ENCODE data around the gene RIT2. TPM values are rescaled to one million over a fixed set of nuclear protein-coding genes. Genes with fewer than 3 reads are reported as not detected.

The RIT2 gene
- total RNA-seq: not detected

DNA sequence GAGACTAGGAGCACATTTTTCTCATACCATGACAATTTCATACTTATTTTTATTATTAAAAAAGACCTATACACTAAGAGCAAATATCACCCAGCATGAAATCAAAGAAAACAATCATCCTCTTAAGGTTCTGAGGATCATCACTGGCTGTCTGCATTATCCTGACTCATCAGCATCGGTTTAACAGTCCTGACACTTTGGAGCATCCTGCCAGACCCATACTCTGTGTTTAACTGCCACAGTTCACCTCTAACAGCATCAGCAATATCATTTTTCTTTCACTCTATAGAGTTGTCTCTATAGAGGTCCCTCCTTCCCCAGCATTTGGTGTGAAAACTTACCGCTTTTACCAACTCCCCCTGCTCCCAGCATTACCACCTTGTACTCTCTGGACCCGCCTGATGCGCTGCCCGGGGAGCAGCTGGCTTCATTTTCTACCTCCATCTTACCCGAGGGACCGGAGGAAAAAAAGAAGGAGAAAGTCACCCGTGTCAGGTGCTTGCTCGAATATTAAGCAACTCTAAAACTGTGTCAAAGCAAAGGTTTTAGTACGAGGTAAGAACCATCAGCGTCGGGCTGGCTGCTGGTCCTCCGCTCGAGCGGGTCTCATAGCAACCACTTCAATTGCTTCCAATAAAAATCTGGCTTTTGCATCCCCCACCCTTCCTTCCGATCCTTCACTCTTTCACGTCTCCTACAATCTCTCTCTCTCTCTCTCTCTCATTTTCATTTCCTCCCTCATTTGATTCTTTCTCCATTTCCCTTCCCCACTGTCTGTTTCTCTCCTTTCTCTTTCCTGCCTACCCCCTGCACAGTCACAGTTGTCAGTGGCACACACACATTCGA is at the start of gene RIT2:
Gene RIT2 (minus strand): TSS at position 610 of the 846 bp plus-strand sequence.
- intact Hi-C loops (cut with DNase I; ENCODE audit: low total_unique reads): no loop called here

DNA sequence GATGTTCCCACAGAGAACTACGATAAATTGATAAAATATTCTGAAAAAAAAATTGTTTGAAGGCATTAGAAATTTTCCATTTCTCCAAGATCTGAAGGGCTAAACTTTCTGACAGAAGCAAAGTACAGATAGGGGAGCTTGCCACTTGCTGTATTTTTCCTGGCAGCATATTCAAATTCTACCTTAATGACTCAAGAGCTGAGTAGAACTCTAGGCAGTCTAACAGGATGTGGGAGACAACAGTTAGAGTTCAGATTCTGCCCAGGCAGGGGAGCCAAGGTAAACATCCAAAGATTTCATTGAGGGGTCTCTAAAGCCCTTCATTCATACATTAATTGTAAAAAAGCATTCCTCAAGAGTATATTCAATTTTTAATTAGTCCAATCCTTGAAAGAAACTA is 46.0 kb upstream of the RIT2 start:
- no peak for TF ChIP-seq POLR2A (IDR thresholded peaks at IDR 0.05)
- DNase-seq (ENCODE audit: low spot score in 2 of 2): no peak
- 85 to 90% methylated on average over 1 of the region's 1 CpG for WGBS, 2 donors
- H3K4me3 ChIP-seq (ENCODE audit: low read depth, poor library complexity, severe bottlenecking): no peak overlapping the region
- intact Hi-C loops (cut with DNase I; ENCODE audit: low total_unique reads): no loop called here

More for the DNA sequence above, at the start of gene RIT2:
- 66 to 70% methylated on average over 18 of the region's 18 CpGs for WGBS, 2 donors
- peak in 1 of 2 donors; percentile 77 for DNase-seq (ENCODE audit: low spot score in 2 of 2)
- TF ChIP-seq, protein P1, sequence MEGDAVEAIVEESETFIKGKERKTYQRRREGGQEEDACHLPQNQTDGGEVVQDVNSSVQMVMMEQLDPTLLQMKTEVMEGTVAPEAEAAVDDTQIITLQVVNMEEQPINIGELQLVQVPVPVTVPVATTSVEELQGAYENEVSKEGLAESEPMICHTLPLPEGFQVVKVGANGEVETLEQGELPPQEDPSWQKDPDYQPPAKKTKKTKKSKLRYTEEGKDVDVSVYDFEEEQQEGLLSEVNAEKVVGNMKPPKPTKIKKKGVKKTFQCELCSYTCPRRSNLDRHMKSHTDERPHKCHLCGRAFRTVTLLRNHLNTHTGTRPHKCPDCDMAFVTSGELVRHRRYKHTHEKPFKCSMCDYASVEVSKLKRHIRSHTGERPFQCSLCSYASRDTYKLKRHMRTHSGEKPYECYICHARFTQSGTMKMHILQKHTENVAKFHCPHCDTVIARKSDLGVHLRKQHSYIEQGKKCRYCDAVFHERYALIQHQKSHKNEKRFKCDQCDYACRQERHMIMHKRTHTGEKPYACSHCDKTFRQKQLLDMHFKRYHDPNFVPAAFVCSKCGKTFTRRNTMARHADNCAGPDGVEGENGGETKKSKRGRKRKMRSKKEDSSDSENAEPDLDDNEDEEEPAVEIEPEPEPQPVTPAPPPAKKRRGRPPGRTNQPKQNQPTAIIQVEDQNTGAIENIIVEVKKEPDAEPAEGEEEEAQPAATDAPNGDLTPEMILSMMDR (IDR thresholded peaks at IDR 0.05): no peak
- no peak for TF ChIP-seq POLR2A (IDR thresholded peaks at IDR 0.05)
- H3K4me3 ChIP-seq (ENCODE audit: low read depth, poor library complexity, severe bottlenecking): no peak within 1 kb of the TSS

- 39 to 56% methylated on average over 1 of the region's 1 CpG for WGBS, 2 donors
- H3K4me3 ChIP-seq (ENCODE audit: low read depth, poor library complexity, severe bottlenecking): no peak overlapping the region
- TF ChIP-seq POLR2A (IDR thresholded peaks at IDR 0.05): no peak
- TF ChIP-seq, protein P1 (IDR thresholded peaks at IDR 0.05): no peak
- DNase-seq (ENCODE audit: low spot score in 2 of 2): no peak
- intact Hi-C loops (cut with DNase I; ENCODE audit: low total_unique reads): no loop called here
These were observed 45.0 kb upstream of the RIT2 start for GRCh38 chr18:43160509-43160908.

DNA sequence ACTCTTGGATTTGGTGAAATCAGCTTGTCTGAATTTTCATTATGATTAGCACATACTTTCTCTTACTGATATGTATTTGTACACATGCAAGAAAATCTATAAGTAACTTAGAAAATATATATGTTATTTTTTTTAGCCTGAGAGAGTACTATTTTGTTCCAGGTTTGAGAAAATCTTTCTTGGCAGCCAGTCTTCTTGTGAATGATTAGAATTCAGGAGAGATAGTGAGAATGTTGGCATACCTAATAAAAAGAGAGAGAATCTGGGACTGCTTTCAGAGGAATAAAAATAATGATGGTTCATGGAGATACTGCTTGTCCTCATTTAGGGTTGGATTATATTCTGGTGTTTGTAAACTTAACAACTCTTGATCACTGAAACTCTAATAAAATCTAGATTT is 44.4 kb upstream of the RIT2 start:
- TF ChIP-seq, protein P1 (IDR thresholded peaks at IDR 0.05): no peak
- no peak for TF ChIP-seq POLR2A (IDR thresholded peaks at IDR 0.05)
- intact Hi-C loops (cut with DNase I; ENCODE audit: low total_unique reads): no loop called here
- DNase-seq (ENCODE audit: low spot score in 2 of 2): no peak
- H3K4me3 ChIP-seq (ENCODE audit: low read depth, poor library complexity, severe bottlenecking): no peak overlapping the region

- H3K4me3 ChIP-seq (ENCODE audit: low read depth, poor library complexity, severe bottlenecking): no peak overlapping the region
- DNase-seq (ENCODE audit: low spot score in 2 of 2): no peak
- no peak for TF ChIP-seq POLR2A (IDR thresholded peaks at IDR 0.05)
- TF ChIP-seq, protein P1 (IDR thresholded peaks at IDR 0.05): no peak
- 86 to 89% methylated on average over 5 of the region's 5 CpGs for WGBS, 2 donors
- intact Hi-C loops (cut with DNase I; ENCODE audit: low total_unique reads): no loop called here
These were observed 43.7 kb upstream of the RIT2 start for GRCh38 chr18:43159086-43159770.

GRCh38 chr18:43158381-43158780 is 42.9 kb upstream of the RIT2 start:
- TF ChIP-seq, protein P1 (IDR thresholded peaks at IDR 0.05): no peak
- TF ChIP-seq POLR2A (IDR thresholded peaks at IDR 0.05): no peak
- DNase-seq (ENCODE audit: low spot score in 2 of 2): no peak
- WGBS, 2 donors: 53 to 64% methylated on average over 2 of the region's 2 CpGs
- no peak overlapping the region for H3K4me3 ChIP-seq (ENCODE audit: low read depth, poor library complexity, severe bottlenecking)
- intact Hi-C loops (cut with DNase I; ENCODE audit: low total_unique reads): no loop called here
